ENCODE measurements around the gene SGK1. TPM values are rescaled to one million over a fixed set of nuclear protein-coding genes. Genes with fewer than 3 reads are reported as not detected.
A peak's percentile ranks its signal among the peaks of the same experiment; 100 is the strongest.

Gene SGK1
- total RNA-seq: 28.1 TPM
- long read RNA-seq, transcript SGK1-205 (12 exons, 2,686 nt): minor isoform, 5 of 13 reads
- long read RNA-seq, transcript SGK1-201 (12 exons, 2,401 nt): major isoform, 6 of 13 reads
- long read RNA-seq, partial matches to known transcripts: 0 of 13 reads
- long read RNA-seq, other reads (novel, unspliced or antisense): 2 of 13 reads

- peak; percentile 79 for ATAC-seq
- intact Hi-C loops (cut with DNase I): loop anchor here (10.0 kb wide), 1 partner anchor 133 kb away; no protein-coding TSS in a partner anchor
- DNase-seq (ENCODE audit: missing footprints): no peak
Measured at GRCh38 chr6:134317471-134318131, at the start of gene SGK1. Gene SGK1 (minus strand): TSS chr6:134318112. CDS start chr6:134317460, 652 bp downstream.

GRCh38 chr6:134363323-134364039 lies 45.6 kb upstream of the SGK1 start:
- intact Hi-C loops (cut with DNase I): no loop called here
- DNase-seq (ENCODE audit: missing footprints) (no peak), ATAC-seq (no peak)

GRCh38 chr6:134361011-134361410 lies 43.1 kb upstream of the SGK1 start:
- ATAC-seq (no peak), DNase-seq (ENCODE audit: missing footprints) (no peak)
- intact Hi-C loops (cut with DNase I): no loop called here

GRCh38 chr6:134359302-134359701 lies 41.4 kb upstream of the SGK1 start:
- intact Hi-C loops (cut with DNase I): no loop called here
- DNase-seq (ENCODE audit: missing footprints) (no peak), ATAC-seq (no peak)

- intact Hi-C loops (cut with DNase I): no loop called here
Measured at GRCh38 chr6:134358320-134358719, 40.4 kb upstream of the SGK1 start.

GRCh38 chr6:134357022-134357487 lies 39.1 kb upstream of the SGK1 start:
- DNase-seq (ENCODE audit: missing footprints) (no peak), ATAC-seq (no peak)
- intact Hi-C loops (cut with DNase I): no loop called here

More at GRCh38 chr6:134358320-134358719, 40.4 kb upstream of the SGK1 start:
- no peak for DNase-seq (ENCODE audit: missing footprints)
- peak; percentile 95 for ATAC-seq

GRCh38 chr6:134356405-134356804 lies 38.5 kb upstream of the SGK1 start:
- ATAC-seq (no peak), DNase-seq (ENCODE audit: missing footprints) (no peak)
- intact Hi-C loops (cut with DNase I): no loop called here

GRCh38 chr6:134352786-134353480 lies 35.0 kb upstream of the SGK1 start:
- ATAC-seq (no peak), DNase-seq (ENCODE audit: missing footprints) (no peak)
- intact Hi-C loops (cut with DNase I): no loop called here

GRCh38 chr6:134351615-134352474 lies 33.9 kb upstream of the SGK1 start:
- intact Hi-C loops (cut with DNase I): no loop called here
- ATAC-seq (no peak), DNase-seq (ENCODE audit: missing footprints) (no peak)

GRCh38 chr6:134347885-134348805 lies 30.2 kb upstream of the SGK1 start:
- ATAC-seq (peak; percentile 70), DNase-seq (ENCODE audit: missing footprints) (no peak)
- intact Hi-C loops (cut with DNase I): loop anchor here (10.0 kb wide), 2 partner anchors 67 to 167 kb away; no protein-coding TSS in a partner anchor

GRCh38 chr6:134346932-134347545 lies 29.1 kb upstream of the SGK1 start:
- DNase-seq (ENCODE audit: missing footprints) (no peak), ATAC-seq (no peak)
- intact Hi-C loops (cut with DNase I): loop anchor here (10.0 kb wide), 2 partner anchors 68 to 168 kb away; no protein-coding TSS in a partner anchor

GRCh38 chr6:134345789-134346188 lies 27.9 kb upstream of the SGK1 start:
- intact Hi-C loops (cut with DNase I): loop anchor here (10.0 kb wide), 2 partner anchors 69 to 169 kb away; no protein-coding TSS in a partner anchor
- ATAC-seq (peak; percentile 82), DNase-seq (ENCODE audit: missing footprints) (peak; percentile 71)

GRCh38 chr6:134343066-134343465 lies 25.2 kb upstream of the SGK1 start:
- no peak for DNase-seq (ENCODE audit: missing footprints)
- intact Hi-C loops (cut with DNase I): loop anchor here (2.0 to 10.0 kb wide), 4 partner anchors 72 to 198 kb away; no protein-coding TSS in a partner anchor
- ATAC-seq: no peak

GRCh38 chr6:134341999-134342567 lies 24.2 kb upstream of the SGK1 start:
- intact Hi-C loops (cut with DNase I): loop anchor here (1.0 to 10.0 kb wide), 5 partner anchors 73 to 199 kb away; no protein-coding TSS in a partner anchor

GRCh38 chr6:134340179-134340975 lies 22.5 kb upstream of the SGK1 start:
- DNase-seq (ENCODE audit: missing footprints) (no peak), ATAC-seq (no peak)
- intact Hi-C loops (cut with DNase I): loop anchor here (5.0 to 10.0 kb wide), 3 partner anchors 74 to 174 kb away; no protein-coding TSS in a partner anchor

More at GRCh38 chr6:134341999-134342567, 24.2 kb upstream of the SGK1 start:
- ATAC-seq (peak; percentile 63), DNase-seq (ENCODE audit: missing footprints) (peak; percentile 80)

Measured in Right ventricle myocardium inferior (tissue), 1 donor.